PC-3 (cell line): ENCODE results near the gene ETV3.

Experiments used
- CTCF ChIP-seq: fragments of 300-600 bp; sonication (generic); conservative IDR thresholded peaks from 2 replicates; pipeline ENCODE4 v1.5.1; 2017; ENCODE audit warnings: antibody characterized with exemption, low read depth, mild to moderate bottlenecking, low read length
- EZH2 ChIP-seq: fragments of 300-600 bp; sonication (generic); IDR thresholded peaks from one replicate; pipeline ENCODE4 v1.6.1; 2017; ENCODE audit warnings: antibody characterized with exemption, mild to moderate bottlenecking, low read length; ENCODE audit not compliant: unreplicated experiment

GRCh38 chr1:157147037-157147436 is 8.8 kb upstream of the ETV3 start:
- TF ChIP-seq CTCF (no peak), EZH2 (no peak)
